CD14-positive monocyte (primary cell): ENCODE results near the gene BCL2. TPM values are rescaled to one million over a fixed set of nuclear protein-coding genes. Genes with fewer than 3 reads are reported as not detected.

ENCODE experiments used
- DNase-seq, 3 donors: peaks; one replicate each; pipeline ENCODE4 v3.0.0-alpha.2; 2011 to 2022
- H2AFZ ChIP-seq: 2 replicates; pipeline ENCODE4 v1.6.0; 2012; ENCODE audit warnings: mild to moderate bottlenecking, low read depth, low read length, inconsistent platforms; ENCODE audit not compliant: insufficient read depth, poor library complexity, severe bottlenecking
- H3K27ac ChIP-seq, 2 donors: 1 replicate in 1 of 2; 2 replicates in 1 of 2; pipeline ENCODE4 v1.5.1; 2012 to 2013; ENCODE audit warnings: low read length in 2 of 2, control low read depth in 1 of 2, inconsistent platforms in 1 of 2, low read depth in 1 of 2, mild to moderate bottlenecking in 1 of 2
- H3K27me3 ChIP-seq, 2 donors: one replicate each; pipeline versions ENCODE4 v1.6.0 to v1.6.1; 2011 to 2013; ENCODE audit warnings: low read length in 2 of 2; ENCODE audit not compliant: control insufficient read depth in 2 of 2, insufficient read depth in 2 of 2
- H3K36me3 ChIP-seq, 2 donors: replicated peaks in 1 of 2; 1 replicate in 1 of 2; 2 replicates in 1 of 2; pipeline versions ENCODE4 v1.5.1 to v1.6.1; 2012 to 2013; ENCODE audit warnings: low read length in 2 of 2, control low read depth in 1 of 2, inconsistent platforms in 1 of 2, mild to moderate bottlenecking in 1 of 2; ENCODE audit not compliant: insufficient read depth in 2 of 2, control insufficient read depth in 1 of 2
- H3K4me1 ChIP-seq, 2 donors: 1 replicate in 1 of 2; 2 replicates in 1 of 2; pipeline versions ENCODE4 v1.5.1 to v1.6.1; 2012 to 2013; ENCODE audit warnings: low read length in 2 of 2, control low read depth in 1 of 2, inconsistent platforms in 1 of 2, mild to moderate bottlenecking in 1 of 2, moderate library complexity in 1 of 2; ENCODE audit not compliant: insufficient read depth in 2 of 2, control insufficient read depth in 1 of 2
- H3K4me2 ChIP-seq: replicated peaks from 2 replicates; pipeline ENCODE3; 2012; ENCODE audit warnings: low read length, moderate library complexity, mild to moderate bottlenecking; ENCODE audit not compliant: poor library complexity, severe bottlenecking; ENCODE audit errors: extremely low read depth
- H3K4me3 ChIP-seq, 3 experiments: fragments of 200-600 bp in 1 of 3; sonication (generic) in 1 of 3; replicated peaks in 1 of 3; 1 replicate in 2 of 3; 2 replicates in 1 of 3; pipeline ENCODE4 v1.5.1; 2011 to 2013; ENCODE audit warnings: low read length in 3 of 3, mild to moderate bottlenecking in 3 of 3, control low read depth in 2 of 3, low read depth in 2 of 3, inconsistent platforms in 1 of 3, moderate library complexity in 1 of 3
- H3K79me2 ChIP-seq: 2 replicates; pipeline ENCODE4 v1.6.0; 2012; ENCODE audit warnings: mild to moderate bottlenecking, control low read depth, inconsistent platforms, low read length, moderate library complexity; ENCODE audit not compliant: insufficient read depth
- H3K9ac ChIP-seq: 2 replicates; pipeline ENCODE4 v1.6.0; 2017; ENCODE audit warnings: low read length, mild to moderate bottlenecking; ENCODE audit not compliant: insufficient read depth, poor library complexity, severe bottlenecking
- H3K9me3 ChIP-seq, 2 donors: replicated peaks in 1 of 2; 1 replicate in 1 of 2; 2 replicates in 1 of 2; pipeline versions ENCODE4 v1.5.1 to v1.6.1; 2012 to 2013; ENCODE audit warnings: low read length in 2 of 2, control low read depth in 1 of 2; ENCODE audit not compliant: control insufficient read depth in 1 of 2, insufficient read depth in 1 of 2
- H4K20me1 ChIP-seq: 2 replicates; pipeline ENCODE4 v1.6.0; 2012; ENCODE audit warnings: mild to moderate bottlenecking, low read length, control low read depth, moderate library complexity; ENCODE audit not compliant: insufficient read depth
- H3K27ac Mint-ChIP-seq, 7 donors: one replicate each; pipeline ENCODE4 v1.8.0; 2020; ENCODE audit warnings: mild to moderate bottlenecking in 7 of 7, mixed read lengths in 7 of 7, moderate library complexity in 6 of 7, inconsistent platforms in 2 of 7
- H3K27me3 Mint-ChIP-seq, 3 donors: one replicate each; pipeline ENCODE4 v1.8.0; 2021 to 2022; ENCODE audit warnings: low read depth in 3 of 3, mild to moderate bottlenecking in 3 of 3, mixed read lengths in 3 of 3, moderate library complexity in 3 of 3, inconsistent platforms in 1 of 3
- H3K36me3 Mint-ChIP-seq, 2 donors: one replicate each; pipeline ENCODE4 v1.8.0; 2020; ENCODE audit warnings: mixed read lengths in 2 of 2, inconsistent platforms in 1 of 2, mild to moderate bottlenecking in 1 of 2
- H3K4me1 Mint-ChIP-seq: one replicate; pipeline ENCODE4 v1.8.0; 2020; ENCODE audit warnings: mild to moderate bottlenecking, mixed read lengths
- H3K4me3 Mint-ChIP-seq, 2 donors: one replicate each; pipeline ENCODE4 v1.8.0; 2020; ENCODE audit warnings: mild to moderate bottlenecking in 2 of 2, mixed read lengths in 2 of 2, moderate library complexity in 1 of 2
- H3K9me3 Mint-ChIP-seq, 7 donors: one replicate each; pipeline ENCODE4 v1.8.0; 2020 to 2022; ENCODE audit warnings: mixed read lengths in 7 of 7, mild to moderate bottlenecking in 6 of 7, moderate library complexity in 6 of 7, inconsistent platforms in 2 of 7
- CTCF ChIP-seq: fragments of 200-600 bp; IDR thresholded peaks from one replicate; pipeline ENCODE4 v1.8.0; 2022; ENCODE audit warnings: antibody characterized with exemption, mild to moderate bottlenecking
- WGBS: methylation state at CpG from one replicate; pipeline ENCODE4 v1.1.5; 2013; ENCODE audit warnings: missing lambda C conversion rate; ENCODE audit not compliant: insufficient coverage; 5-methylcytosine and 5-hydroxymethylcytosine counted together
- intact Hi-C, 2 donors: fragments of 100-400 bp; cut with micrococcal nuclease; formaldehyde crosslinking; loops; one replicate each; pipeline versions ENCODE4 v1.15.0 to v1.15.1; 2023
- polyA plus RNA-seq, 3 donors: library from polyadenylated mRNA; depleted of rRNA in 1 of 3; unstranded in 2 of 3; stranded (reverse) in 1 of 3; fragments of 300-500 nt in 2 of 3; fragments of >200 nt in 1 of 3; fragmentation: Illumina TruSeq in 2 of 3; gene quantifications; 1 replicate in 2 of 3; 2 replicates in 1 of 3; pipeline ENCODE4 v1.2.3, GENCODE V29; 2012 to 2021

The BCL2 gene
- polyA plus RNA-seq, 3 donors: 0.58 to 2.5 (median 1.1) TPM

- H3K9me3 ChIP-seq: no peaks in the 10 kb centered on the region
- Mint-ChIP-seq H3K9me3 (no peaks in the 10 kb centered on the region), H3K27ac (no peak overlapping the region), H3K27me3 (peaks cover 0 to 6% (median 0%) of the 10 kb centered on the region in 3 donors), H3K4me1 (peaks cover 23% of the 10 kb centered on the region), H3K4me3 (no peak overlapping the region), H3K36me3 (peaks cover 0 to 2% of the 10 kb centered on the region in 2 donors)
- no peak overlapping the region for H2AFZ ChIP-seq
- no peak overlapping the region for H3K4me2 ChIP-seq
- H3K27me3 ChIP-seq: no peaks in the 10 kb centered on the region
- DNase-seq: no peak
- H3K36me3 ChIP-seq: no peaks in the 10 kb centered on the region
- H3K9ac ChIP-seq: no peak overlapping the region
- intact Hi-C loops: no loop called here
- H3K79me2 ChIP-seq: peaks cover 6% of the 10 kb centered on the region
- no peak overlapping the region for H3K4me3 ChIP-seq
- H4K20me1 ChIP-seq: no peaks in the 10 kb centered on the region
- no peak overlapping the region for H3K27ac ChIP-seq
- WGBS: 80% methylated on average over 2 of the region's 3 CpGs
- H3K4me1 ChIP-seq: peaks cover 11 to 21% of the 10 kb centered on the region in 2 donors
- TF ChIP-seq CTCF: no peak
Observed at GRCh38 chr18:63208676-63209075, 110.9 kb downstream of the BCL2 start.

GRCh38 chr18:63207835-63208234 is 111.7 kb downstream of the BCL2 start:
- Mint-ChIP-seq H3K4me1 (peaks cover 16% of the 10 kb centered on the region), H3K27ac (no peak overlapping the region), H3K9me3 (no peaks in the 10 kb centered on the region), H3K4me3 (no peak overlapping the region), H3K27me3 (peaks cover 0 to 6% (median 0%) of the 10 kb centered on the region in 3 donors), H3K36me3 (peaks cover 0 to 2% of the 10 kb centered on the region in 2 donors)
- no peak overlapping the region for H3K4me2 ChIP-seq
- no peak overlapping the region for H3K4me3 ChIP-seq
- H3K27ac ChIP-seq: no peak overlapping the region
- no peaks in the 10 kb centered on the region for H3K36me3 ChIP-seq
- no peaks in the 10 kb centered on the region for H3K27me3 ChIP-seq
- intact Hi-C loops: no loop called here
- peaks cover 7 to 13% of the 10 kb centered on the region in 2 donors for H3K4me1 ChIP-seq
- WGBS: no CpG with 5 or more reads among the region's 1 CpG
- no peaks in the 10 kb centered on the region for H4K20me1 ChIP-seq
- TF ChIP-seq CTCF: no peak
- DNase-seq: no peak
- no peak overlapping the region for H3K9ac ChIP-seq
- peaks cover 10% of the 10 kb centered on the region for H3K79me2 ChIP-seq
- no peaks in the 10 kb centered on the region for H3K9me3 ChIP-seq
- no peak overlapping the region for H2AFZ ChIP-seq
